Measurements from ENCODE around the gene TEX12.

DNA sequence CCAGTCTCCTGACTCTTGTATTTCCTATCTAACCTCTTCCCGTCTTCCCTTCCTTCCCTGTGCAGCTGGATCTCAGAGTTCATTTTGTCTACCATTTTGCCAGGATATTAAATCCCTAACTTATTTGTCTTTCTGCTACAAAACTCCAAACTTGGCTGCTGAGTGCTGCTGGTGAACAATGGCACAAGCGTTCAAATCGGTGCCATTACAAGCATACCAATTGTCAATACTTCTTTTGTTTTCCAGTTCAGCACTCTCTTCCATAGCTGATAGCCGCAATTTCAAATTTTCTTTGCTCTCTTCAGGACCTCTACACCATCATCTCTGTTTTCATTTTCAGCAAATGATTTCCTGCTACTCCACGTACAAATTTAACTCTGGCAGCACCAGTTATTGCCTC, 16.7 kb upstream of the TEX12 start:
- TF ChIP-seq POLR2A (IDR thresholded peaks at IDR 0.05) (no peak), CTCF (IDR thresholded peaks at IDR 0.05) (no peak)
